Measurements from ENCODE around the gene OGFOD3.
"Not testable (repeated sequence)": the region's sequence is repeated elsewhere in the genome, so short reads cannot be mapped to it uniquely, and the experiment has no call there.

DNA sequence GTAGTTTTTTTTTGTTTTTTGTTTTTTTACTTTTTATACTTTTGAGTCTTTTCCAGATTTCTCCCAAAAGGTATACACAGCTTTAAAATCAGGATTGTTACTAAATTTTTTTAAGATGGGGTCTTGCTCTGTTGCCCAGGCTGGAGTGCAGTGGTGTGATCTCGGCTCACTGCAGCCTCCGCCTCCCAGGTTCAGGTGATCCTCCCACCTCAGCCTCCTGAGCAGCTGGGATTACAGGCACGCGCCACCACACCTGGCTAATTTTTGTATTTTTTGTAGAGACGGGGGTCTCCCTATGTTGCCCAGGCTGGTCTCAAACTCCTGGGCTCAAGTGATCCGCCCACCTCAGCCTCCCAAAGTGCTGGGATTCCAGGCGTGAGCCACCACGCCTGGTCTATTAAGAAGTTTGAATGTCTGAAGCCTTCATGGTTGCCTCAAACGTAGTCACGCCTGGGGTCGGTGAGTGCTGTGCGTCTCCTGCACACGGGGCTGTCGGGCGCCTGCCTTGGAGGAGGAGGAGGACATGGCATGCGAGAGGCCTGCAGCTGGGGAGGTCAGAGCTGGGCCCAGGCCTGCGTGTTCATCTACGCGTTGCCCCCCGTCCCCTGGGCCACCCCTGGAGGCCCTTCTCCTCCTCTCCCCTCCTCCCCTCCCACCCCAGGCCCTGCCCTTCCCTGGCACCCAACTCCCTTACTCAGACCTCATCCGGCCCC is 36.0 kb downstream of the OGFOD3 start:
- TF ChIP-seq, protein P1, sequence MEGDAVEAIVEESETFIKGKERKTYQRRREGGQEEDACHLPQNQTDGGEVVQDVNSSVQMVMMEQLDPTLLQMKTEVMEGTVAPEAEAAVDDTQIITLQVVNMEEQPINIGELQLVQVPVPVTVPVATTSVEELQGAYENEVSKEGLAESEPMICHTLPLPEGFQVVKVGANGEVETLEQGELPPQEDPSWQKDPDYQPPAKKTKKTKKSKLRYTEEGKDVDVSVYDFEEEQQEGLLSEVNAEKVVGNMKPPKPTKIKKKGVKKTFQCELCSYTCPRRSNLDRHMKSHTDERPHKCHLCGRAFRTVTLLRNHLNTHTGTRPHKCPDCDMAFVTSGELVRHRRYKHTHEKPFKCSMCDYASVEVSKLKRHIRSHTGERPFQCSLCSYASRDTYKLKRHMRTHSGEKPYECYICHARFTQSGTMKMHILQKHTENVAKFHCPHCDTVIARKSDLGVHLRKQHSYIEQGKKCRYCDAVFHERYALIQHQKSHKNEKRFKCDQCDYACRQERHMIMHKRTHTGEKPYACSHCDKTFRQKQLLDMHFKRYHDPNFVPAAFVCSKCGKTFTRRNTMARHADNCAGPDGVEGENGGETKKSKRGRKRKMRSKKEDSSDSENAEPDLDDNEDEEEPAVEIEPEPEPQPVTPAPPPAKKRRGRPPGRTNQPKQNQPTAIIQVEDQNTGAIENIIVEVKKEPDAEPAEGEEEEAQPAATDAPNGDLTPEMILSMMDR (IDR thresholded peaks at IDR 0.05), result not testable (repeated sequence)
- not testable (repeated sequence) for TF ChIP-seq POLR2A (IDR thresholded peaks at IDR 0.05)
